Cardiac fibroblast (primary cell): Measurements from ENCODE around the gene ABCG8.

ENCODE experiments used
- DNase-seq, 2 donors: peaks; one replicate each; pipeline versions ENCODE4 v3.0.0 to v3.0.0-alpha.2; 2010; ENCODE audit warnings: low read depth in 2 of 2
- H3K4me3 ChIP-seq, 2 donors: replicated peaks in 1 of 2; 1 replicate in 1 of 2; 2 replicates in 1 of 2; pipeline ENCODE4 v1.5.1; 2011; ENCODE audit warnings: low read depth in 2 of 2, low read length in 2 of 2, mild to moderate bottlenecking in 2 of 2, moderate library complexity in 1 of 2
- TF ChIP-seq, protein P1 (sequence below): IDR thresholded peaks from one replicate; pipeline ENCODE4 v1.5.1; 2011; ENCODE audit warnings: low read depth, mild to moderate bottlenecking, low read length, inconsistent platforms

ABCG8 gene

DNA sequence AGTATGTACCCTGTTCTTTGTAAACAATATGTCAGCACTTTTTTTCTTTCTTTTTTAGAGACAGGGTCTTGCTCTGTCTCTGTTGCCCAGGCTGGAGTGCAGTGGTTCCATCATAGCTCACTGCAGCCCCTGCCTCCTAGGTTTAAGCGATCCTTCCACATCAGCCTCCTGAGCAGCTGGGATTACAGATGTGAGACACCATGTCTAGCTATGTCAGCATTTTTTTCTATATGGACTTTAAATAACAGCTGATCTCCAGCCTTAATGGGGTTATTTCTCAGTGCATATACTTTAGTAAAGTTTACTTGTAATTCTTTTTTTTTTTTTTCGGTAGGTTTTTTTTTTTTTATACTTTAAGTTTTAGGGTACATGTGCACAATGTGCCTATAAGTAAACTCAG is 26.8 kb upstream of the ABCG8 start:
- TF ChIP-seq, protein P1, sequence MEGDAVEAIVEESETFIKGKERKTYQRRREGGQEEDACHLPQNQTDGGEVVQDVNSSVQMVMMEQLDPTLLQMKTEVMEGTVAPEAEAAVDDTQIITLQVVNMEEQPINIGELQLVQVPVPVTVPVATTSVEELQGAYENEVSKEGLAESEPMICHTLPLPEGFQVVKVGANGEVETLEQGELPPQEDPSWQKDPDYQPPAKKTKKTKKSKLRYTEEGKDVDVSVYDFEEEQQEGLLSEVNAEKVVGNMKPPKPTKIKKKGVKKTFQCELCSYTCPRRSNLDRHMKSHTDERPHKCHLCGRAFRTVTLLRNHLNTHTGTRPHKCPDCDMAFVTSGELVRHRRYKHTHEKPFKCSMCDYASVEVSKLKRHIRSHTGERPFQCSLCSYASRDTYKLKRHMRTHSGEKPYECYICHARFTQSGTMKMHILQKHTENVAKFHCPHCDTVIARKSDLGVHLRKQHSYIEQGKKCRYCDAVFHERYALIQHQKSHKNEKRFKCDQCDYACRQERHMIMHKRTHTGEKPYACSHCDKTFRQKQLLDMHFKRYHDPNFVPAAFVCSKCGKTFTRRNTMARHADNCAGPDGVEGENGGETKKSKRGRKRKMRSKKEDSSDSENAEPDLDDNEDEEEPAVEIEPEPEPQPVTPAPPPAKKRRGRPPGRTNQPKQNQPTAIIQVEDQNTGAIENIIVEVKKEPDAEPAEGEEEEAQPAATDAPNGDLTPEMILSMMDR: no peak
- no peak overlapping the region for H3K4me3 ChIP-seq

DNA sequence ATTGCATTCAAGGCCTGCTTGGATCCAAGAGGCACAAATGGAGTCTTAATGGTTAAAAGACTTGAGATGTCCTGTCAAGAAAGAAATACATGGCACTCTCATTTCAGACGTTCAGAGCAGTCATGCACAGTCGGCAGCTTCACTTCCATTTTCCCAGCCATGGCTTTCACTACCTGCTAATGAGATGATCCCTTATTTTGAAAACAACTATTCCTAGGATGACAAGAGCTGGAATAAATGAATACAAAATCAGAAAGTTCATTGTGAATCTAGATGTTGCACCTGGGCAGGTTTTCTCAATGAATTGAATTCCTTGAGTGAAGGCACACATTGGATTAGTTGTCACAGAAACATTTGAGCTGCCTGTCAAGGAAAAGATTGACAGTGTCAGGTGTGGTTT is 25.8 kb upstream of the ABCG8 start:
- no peak overlapping the region for H3K4me3 ChIP-seq
- no peak for DNase-seq
- TF ChIP-seq, protein P1: no peak

More for the DNA sequence above, 26.8 kb upstream of the ABCG8 start:
- DNase-seq: no peak

DNA sequence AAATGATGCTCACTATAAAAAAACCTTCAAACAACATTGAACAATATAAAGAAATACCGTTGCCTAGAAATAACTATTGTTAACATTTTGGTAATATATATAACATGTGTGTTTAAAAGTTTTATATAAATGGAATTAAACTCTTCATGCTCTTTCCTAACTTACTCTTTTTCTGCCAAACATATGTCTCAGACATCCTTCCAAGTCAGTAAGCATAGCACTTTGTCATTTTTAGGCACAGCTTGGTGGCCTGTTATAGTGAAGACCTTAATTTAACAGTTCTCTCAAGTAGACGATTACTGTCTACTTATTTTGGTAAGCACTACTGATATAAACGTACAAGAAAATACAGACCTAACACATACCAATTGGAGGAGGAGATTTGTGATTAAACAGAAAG is 24.1 kb upstream of the ABCG8 start:
- DNase-seq: no peak
- H3K4me3 ChIP-seq: no peak overlapping the region
- TF ChIP-seq, protein P1: no peak

DNA sequence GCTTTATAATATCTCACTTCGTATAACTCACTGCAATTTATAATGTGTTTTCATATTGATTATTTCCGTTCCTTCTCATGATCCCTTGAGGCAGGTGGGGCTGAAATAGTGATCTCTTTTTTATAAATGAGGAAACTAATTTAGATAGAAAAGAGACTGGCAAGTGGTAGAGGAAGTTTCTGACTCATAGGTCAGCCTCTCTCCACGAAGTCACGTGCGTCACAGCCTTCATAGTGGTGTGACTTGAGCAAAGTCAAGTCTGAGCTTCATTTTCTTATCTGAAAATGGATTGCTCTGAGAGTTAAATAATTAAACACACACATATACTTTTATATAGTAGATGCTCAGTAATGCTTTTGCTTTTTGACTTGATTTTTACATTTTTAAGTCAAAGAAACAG is 20.0 kb upstream of the ABCG8 start:
- TF ChIP-seq, protein P1: no peak
- peak; percentile 62 to 76 for DNase-seq
- no peak overlapping the region for H3K4me3 ChIP-seq

DNA sequence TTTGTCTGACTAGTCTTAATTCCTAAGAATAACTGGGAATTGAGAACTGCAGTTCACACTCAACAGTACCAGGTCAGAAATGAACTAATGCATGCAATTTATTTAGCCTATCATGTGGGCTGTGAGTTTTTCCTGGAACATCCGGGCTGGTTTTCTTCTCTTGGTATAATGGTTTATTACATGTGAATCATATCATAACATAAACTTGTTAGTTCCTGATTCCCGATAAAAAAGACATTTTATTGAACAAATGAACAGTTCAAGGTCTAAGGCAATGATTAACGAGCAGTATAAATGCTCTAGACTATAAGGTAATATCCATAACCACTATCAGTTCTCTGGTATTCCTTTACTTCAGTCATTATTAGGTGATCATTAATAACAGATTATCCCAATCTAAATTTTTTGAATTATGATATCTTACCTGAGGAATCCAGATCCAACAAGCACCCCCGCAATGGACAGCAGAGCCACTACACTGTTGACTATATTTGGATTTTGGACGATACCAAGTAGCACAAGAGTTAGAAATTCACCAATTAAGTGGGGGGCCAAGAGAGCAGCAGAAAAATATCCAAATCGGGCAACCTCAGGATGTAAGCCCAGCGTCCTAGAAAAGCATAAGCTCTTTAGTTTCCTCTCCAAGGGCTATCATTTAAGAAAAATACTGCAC is 19.1 kb upstream of the ABCG8 start:
- no peak overlapping the region for H3K4me3 ChIP-seq
- DNase-seq: no peak
- TF ChIP-seq, protein P1: no peak

DNA sequence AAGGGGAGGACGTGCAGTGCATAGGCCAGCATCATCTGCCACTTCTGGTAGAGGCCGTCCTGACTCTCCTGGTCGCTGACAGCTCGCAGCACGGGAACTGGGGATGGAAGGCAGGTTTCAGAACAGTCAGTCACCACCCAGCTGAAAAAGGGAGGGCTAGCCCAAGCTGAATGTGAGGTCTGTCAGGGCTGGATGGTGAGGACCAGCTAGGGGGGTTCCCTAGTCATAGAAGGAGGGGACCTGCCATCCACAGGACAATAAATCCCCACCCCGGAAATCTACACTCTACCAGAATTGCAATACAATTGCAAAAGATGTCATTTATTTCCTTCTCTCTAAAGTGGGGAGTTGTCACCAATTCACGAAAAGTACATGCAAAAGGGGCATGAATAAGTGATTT is 15.9 kb upstream of the ABCG8 start:
- no peak for DNase-seq
- no peak overlapping the region for H3K4me3 ChIP-seq
- TF ChIP-seq, protein P1: no peak

DNA sequence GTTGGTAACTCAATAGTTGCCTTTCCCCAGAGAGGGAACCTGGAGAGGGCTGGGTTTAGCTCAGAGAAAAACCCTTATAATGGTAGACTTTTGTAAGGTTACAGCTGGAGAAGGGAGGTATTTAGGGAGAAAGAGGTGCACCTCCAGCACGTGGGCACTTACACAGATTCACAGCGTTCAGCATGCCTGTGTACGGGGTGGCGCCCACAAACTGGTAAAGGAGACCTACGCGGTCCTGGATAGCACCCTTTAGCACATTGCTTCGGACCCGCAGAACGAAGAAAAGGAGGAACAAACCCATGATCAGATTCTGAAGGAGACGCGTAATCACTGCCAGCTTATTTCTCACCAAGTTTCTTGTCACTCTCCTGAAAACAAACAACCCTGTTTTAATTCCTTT is 15.0 kb upstream of the ABCG8 start:
- TF ChIP-seq, protein P1: no peak
- DNase-seq: no peak
- no peak overlapping the region for H3K4me3 ChIP-seq
